Measurements from ENCODE around the gene ZNF512B.
"Not testable (repeated sequence)": the region's sequence is repeated elsewhere in the genome, so short reads cannot be mapped to it uniquely, and the experiment has no call there.

Gene ZNF512B

DNA sequence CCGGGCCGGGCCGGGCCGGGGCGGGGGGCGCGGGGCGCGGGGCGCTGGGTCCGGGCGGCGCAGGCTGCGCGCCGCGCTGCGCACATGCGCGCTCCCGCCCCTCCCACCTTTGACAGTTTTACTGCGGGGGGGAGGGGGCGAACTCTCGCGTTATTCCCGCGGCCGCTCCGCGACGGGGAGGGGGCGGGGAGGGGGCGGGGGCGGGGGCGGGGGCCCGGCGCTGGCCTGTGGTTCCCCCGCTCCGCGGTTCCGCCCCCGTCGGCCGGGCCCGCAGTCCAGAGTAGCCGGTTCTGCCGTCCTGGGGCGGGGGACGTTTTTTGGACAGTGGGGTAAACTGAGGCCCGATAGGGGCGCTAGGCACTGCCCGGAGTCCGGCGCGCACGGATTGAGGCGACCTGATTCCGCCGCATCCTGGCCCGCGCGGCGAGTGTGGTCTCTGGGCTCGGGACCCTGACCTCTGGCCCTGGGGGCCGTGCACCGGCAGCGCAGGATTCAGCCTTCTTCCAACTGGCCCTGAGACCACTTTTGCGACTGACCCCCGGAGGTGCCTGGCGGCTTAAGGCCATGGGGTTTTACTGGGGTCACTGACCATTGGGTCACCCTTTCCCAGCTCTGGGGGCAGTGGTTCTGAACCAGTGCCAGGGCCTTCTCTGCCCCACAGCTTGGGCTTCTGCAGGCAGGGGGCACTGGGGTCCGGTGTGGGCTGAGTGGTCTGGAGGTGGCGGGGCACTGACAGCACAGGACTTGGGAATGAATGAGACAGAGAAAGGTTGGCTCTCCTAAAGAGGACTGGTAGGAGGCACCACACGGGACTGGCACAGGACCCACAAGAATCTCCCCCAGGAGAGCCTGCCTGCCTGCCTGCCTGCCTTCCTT, at the start of gene ZNF512B:
Gene ZNF512B (minus strand): TSS at position 93 of the 876 bp plus-strand sequence. CDS start 1,980 bp downstream, outside the sequence.
- DNase-seq (ENCODE audit: low spot score) = peak; percentile 76
- H3K4me3 ChIP-seq = peak within 1 kb of the TSS; percentile 81
- TF ChIP-seq CTCF (IDR thresholded peaks at IDR 0.05) = no peak
- H3K27ac ChIP-seq = peak within 1 kb of the TSS; percentile 65 to 76

- no peak overlapping the region for H3K27ac ChIP-seq
- no peak for TF ChIP-seq CTCF (IDR thresholded peaks at IDR 0.05)
- DNase-seq (ENCODE audit: low spot score) = no peak
- H3K4me3 ChIP-seq = no peak overlapping the region
Observed at GRCh38 chr20:64015635-64016034, 45.9 kb upstream of the ZNF512B start.

GRCh38 chr20:64012385-64013154, 42.8 kb upstream of the ZNF512B start:
- not testable (repeated sequence) for H3K27ac ChIP-seq; H3K4me3 ChIP-seq; DNase-seq (ENCODE audit: low spot score)

- no peak for TF ChIP-seq CTCF (IDR thresholded peaks at IDR 0.05)
- no peak for DNase-seq (ENCODE audit: low spot score)
- Histone ChIP-seq H3K4me3 (no peak overlapping the region), H3K27ac (no peak overlapping the region)
Observed at GRCh38 chr20:64011366-64011779, 41.6 kb upstream of the ZNF512B start.

- DNase-seq (ENCODE audit: low spot score) = no peak
- Histone ChIP-seq H3K4me3 (no peak overlapping the region), H3K27ac (no peak overlapping the region)
- no peak for TF ChIP-seq CTCF (IDR thresholded peaks at IDR 0.05)
Observed at GRCh38 chr20:64010711-64011237, 41.0 kb upstream of the ZNF512B start.

DNA sequence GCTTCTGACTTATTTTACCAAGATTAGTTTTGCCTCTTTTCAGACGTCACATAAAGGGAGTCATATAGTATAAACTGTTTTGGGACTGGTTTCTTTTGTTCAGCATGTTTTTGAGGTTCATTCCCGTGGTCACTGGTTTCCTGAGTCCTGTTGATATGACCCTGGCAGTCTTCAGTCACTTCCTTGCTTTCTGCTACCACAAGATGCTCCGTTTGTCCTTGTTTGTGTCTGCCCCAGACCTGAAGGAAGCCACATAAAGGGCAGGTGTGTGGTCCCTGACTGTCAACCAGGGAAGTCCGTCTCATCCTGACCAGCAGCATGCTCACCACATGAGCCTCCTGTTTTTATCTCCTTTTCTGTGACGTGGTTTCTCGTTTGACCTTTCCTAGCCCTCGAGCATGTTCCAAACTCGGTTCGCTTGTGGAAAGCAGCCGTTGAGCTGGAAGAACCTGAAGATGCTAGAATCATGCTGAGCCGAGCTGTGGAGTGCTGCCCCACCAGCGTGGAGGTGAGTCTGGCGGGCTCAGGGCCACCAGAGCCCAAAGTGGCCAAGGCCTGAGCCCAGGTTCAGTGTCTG, 40.2 kb upstream of the ZNF512B start:
- no peak overlapping the region for H3K27ac ChIP-seq
- no peak for DNase-seq (ENCODE audit: low spot score)
- no peak for TF ChIP-seq CTCF (IDR thresholded peaks at IDR 0.05)
- no peak overlapping the region for H3K4me3 ChIP-seq

DNA sequence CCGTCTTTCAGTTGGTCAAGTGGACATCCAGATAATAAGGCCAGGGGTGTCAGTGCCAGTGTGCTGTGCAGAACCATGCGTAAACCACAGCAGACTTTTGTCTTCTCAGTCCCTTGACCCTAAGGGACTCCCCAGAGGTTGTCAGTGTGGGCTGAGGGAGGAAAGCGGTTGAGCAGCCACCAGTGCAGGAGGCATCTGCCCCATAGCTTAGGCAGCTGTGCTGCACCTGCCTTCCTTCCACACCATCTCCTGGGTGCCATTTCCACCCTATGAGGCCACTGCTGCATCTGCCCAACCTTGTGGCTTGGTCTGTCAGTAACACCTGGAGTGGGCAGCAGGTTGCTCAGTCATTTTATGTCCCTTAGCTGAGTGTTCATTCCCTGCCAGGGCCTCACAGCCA, 37.2 kb upstream of the ZNF512B start:
- DNase-seq (ENCODE audit: low spot score) = no peak
- no peak overlapping the region for H3K4me3 ChIP-seq
- no peak overlapping the region for H3K27ac ChIP-seq
- no peak for TF ChIP-seq CTCF (IDR thresholded peaks at IDR 0.05)
